ENCODE data around the gene ATXN1.

The ATXN1 gene

DNA sequence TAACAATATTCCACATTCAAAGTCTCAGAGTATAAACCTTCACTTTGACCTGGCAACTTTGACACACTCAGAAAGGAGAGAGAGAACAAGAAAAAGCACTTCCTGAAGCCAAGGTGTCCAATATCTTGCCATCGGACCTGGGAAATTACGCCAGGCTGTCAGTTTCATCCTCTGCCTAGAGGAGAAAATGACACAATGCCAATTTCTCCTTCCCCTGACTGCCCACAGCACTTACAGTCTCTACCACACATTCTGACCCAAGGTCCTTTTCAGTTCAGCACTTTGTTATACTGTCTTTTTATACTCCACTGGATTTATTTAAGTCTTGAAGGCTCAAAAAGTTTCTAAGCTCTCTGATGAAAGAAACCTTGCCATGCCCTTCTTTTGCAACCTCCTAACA is 272.4 kb downstream of the ATXN1 start:
- no peak for DNase-seq

DNA sequence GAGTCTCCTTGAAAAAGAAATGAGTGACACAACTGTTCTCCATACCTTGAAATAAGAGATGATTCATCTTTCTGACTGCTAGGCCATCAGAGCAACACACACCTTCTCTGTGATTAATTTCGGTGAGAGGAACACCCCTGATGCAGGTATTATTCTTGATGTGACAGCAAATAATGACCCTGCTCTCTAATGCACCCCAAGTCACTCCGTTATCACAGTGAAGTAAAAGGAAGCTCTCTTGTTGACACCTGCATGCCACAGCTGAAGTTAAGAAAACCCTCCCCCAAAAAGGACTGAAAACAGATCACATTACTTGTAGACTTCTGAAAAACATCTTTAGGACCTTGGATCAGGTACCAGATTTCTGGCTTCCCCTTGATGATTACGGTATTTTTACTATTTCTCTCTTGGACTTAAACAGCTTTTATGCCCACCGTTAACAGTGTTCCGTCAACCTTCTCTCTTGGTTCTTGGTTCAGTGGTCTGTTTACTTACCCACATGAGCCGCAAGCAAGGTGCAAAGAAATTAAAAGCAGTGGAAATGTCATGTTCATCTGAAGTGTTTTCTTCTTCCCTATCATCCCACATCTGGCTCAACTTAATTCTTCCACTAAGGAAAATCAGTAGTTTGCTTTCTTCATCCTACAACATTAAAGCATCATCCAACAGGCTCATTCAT is 273.1 kb downstream of the ATXN1 start:
- no peak for DNase-seq

DNA sequence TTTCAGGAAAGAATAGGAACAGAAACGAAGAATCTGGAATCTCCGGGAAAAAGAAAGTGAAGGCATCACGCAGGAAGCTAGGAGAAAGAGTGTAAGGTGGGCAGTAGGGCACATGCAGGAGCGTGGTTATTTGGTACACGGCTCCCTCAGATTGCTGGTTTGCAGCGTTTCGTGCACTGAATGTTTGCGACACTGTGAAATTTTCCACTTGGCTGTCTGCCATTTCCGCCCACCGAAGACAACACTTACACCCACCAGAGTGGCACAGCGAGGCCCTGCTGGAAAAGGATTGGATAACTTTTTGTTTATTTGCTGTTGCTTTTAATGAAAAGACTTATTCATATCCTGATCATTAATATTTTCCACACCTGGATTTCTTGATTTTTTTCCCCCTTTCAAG is 274.6 kb downstream of the ATXN1 start:
- DNase-seq: peak; percentile 63 to 66

DNA sequence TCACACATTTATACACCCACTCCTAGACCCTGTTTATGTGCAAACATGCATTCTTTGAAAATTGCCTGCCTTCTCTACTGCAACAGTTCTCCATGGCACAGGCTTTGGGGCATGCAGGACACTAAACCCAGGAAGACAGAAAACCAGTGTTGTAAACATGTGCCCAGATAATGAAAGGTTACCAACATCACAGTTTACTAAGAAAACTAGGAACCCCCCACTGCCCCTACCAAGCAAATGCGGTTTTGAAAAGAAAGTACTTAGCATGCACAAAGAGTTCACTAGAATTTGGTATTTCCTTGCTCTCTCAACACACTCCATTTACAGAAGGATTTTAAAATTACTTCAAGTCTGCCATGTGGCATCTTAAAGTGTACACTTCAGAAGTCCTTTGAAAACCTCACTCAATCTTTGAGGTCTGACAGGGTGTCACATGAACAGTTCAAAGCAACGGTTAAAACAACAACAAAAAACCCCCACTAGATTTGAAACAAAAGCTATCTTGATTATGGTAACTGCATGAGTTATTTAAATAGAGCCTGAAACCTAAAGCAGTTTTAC is 277.9 kb downstream of the ATXN1 start:
- peak in 1 of 2 donors; percentile 30 for DNase-seq

DNA sequence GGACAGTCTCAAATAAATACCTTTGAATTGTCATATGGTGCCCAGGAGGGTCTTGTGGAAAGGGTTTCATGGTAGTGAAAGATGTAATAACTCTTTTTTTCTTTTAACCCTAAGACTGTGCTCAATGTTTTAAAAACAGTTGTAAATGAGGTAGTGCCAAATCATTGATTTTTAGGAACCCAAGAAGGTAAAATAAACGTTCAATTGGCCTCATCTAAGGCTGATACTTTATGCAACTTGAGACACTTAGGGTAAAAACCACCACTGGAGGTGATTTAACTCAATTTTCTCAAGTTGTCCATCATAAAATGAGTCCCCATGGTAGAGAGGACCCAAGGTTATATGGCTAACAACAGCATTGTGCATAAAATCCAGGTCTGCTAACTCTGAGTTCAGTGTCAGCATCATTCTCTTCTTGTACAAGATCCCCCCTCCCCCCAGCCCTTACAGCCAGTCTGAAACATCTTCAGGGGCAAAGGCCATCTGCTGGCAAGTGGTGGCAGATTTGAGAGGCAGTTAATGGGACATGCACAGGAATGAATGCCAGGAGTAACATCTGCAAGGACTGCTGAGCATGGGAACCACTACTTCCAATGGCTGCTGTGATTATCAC is 278.5 kb downstream of the ATXN1 start:
- DNase-seq: no peak

DNA sequence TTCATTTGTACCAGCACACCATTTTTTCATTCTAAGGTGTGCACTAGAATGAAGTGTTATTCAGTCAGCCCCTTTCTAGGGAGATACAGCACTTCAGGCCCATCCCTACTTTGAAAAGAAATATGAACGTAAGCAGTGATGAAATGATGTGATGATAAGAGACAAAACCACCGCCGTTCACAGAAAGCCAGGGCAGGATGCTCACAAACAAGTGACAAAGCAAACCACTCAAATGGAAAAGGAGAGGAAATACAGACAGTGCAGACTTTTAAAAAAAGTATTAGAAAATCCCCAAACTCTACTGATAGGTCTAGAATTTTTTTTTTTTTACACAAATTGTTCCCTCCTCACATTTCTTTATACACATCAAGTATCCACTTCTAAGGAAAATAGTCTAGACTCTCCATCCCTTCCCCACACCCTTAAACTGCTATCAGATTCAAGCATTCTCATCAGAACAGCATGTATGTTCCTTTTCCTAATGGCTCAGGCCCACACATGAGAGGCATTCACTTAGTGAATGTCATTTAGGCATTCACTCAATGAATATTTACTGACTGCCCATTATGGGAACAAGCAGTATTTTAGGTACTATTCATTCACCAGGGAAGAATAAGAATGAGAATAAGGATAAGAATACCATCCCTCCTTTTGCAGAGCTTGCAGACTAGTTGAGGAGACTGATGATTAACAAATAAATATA is 279.4 kb downstream of the ATXN1 start:
- DNase-seq: peak; percentile 64 to 66

DNA sequence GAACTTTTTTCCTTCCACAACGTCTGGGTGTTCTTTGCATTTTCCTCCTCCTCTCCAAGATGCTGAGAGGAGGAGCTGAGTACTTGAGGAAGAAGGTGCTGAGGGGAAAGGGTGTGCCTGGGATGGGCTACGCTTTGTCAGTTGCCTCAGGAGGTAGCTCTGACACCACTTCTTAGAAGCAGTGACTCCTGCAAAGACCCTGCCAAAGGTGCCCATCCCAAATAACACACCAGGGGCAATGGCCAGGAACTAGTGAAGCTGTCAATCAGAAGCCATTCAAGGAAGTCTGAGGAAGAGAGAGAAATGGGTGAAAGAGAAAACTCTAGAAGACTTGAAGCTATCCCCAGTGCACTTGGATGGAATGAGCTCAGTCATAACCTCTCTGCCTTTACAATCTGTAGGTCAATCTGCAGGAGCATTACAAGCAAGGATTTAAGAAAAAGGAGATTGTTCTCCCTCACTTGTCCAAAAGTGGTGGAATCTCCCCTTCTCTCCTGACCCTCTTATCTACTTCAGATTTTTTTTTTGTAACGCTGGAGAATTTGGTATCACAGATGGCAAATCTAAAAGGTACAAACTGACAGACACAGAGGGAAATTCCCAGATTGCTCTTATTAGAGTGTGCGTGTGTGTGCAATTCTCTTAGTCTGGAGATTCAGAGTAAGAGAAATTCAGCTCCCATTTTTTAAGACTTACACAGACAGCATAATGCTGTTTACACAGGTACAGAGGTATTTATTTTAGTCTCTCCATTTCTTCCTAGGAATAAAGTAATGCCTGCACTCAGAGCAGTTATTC is 280.3 kb downstream of the ATXN1 start:
- no peak for DNase-seq

DNA sequence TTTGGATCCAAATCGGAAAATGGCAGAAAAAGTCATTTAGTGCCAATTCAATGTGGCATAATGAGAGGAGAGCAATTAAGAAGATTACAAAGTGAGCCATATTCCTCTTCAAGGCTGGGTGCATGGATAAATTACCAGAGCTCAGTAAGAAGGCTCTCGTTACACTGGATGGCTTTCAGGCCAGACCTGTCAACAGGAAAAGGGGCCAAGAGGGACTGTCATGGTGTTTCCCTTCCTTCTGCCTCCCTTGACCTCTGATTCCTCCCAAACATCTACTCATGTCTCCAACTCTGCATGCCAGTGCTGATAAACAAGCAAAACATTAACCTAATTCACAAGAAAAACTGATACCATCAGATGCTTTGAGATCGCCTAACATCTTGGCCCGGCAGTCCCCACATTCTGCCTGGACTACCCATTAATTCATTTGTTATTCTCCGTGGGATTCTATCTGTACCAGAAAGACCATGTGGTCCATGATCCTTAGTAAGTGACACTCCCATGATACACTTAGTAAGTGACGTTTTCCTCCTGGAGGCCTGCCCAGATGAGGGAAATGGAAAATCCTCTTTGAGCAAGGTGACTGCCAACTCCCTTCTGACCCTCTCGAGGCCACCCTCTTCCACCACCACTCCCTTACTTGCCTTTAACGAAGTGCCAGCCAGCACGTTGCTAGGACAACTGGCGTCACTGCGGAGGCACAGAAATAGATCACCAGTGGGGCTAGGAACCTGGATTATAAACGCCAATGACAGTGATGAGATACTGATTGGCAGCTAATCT is 283.7 kb downstream of the ATXN1 start:
- no peak for DNase-seq

DNA sequence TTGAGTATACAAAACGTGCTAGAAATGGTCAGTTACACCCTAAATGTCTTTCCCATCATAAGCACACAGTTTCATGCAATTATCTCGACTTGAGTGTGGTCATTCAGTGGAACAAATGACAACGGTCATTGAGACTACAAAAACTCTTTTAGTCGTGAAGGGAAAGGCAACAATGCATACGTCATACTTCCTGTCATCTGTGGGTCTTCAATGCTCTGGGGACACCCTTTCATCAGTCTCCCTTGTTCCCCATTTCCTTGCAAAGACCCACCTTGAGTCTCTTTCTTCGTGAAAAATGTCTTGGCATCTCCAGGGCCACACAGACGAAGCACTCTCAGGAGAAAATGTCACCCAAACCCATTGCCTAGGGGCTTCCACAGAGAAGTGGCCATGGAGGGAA is 284.4 kb downstream of the ATXN1 start:
- DNase-seq: no peak

DNA sequence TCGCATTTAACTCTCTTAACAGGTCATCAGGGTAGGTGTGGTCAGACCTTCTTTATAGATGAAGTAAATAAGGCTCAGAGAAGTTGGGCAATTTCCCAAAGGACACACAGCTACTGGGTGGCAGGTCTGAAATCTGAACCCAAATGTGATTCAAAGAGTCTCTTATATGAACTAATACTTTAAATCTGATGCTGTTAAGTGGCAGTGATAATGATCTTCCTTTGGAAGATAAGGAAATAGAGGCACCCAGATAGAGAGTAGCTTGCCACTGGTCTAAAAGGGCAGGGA is 285.8 kb downstream of the ATXN1 start:
- no peak for DNase-seq

DNA sequence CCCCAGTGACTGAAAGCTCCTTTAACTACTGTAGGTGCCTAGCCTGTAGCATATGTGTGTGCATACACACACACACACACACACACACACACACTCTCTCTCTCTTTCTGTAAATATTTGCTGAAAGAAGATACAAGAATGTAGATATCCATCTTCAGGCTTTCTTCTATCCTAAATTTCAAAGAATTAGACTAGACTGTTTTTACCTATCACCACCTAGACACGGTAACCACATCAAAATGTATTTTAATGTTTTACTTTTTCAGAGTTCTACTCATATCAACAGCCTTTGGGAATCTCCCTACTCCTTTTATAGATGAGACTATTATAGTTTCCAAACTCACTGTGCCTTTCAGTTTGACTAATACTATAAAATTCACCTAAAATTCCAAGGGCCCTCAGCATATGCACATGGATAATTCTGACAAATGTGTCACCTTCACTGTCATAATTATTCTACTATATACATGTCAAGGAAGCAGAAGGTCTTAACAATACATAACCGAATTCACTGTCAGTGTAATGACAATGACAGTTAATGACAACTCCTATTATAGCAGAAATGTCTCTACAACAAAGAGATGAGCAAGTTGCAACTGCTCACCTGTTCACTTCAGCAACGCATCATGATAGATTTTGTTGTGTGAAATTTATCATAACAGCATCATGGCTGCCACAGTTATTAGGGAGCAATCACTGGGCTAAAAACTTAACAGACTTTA is 286.3 kb downstream of the ATXN1 start:
- no peak for DNase-seq

DNA sequence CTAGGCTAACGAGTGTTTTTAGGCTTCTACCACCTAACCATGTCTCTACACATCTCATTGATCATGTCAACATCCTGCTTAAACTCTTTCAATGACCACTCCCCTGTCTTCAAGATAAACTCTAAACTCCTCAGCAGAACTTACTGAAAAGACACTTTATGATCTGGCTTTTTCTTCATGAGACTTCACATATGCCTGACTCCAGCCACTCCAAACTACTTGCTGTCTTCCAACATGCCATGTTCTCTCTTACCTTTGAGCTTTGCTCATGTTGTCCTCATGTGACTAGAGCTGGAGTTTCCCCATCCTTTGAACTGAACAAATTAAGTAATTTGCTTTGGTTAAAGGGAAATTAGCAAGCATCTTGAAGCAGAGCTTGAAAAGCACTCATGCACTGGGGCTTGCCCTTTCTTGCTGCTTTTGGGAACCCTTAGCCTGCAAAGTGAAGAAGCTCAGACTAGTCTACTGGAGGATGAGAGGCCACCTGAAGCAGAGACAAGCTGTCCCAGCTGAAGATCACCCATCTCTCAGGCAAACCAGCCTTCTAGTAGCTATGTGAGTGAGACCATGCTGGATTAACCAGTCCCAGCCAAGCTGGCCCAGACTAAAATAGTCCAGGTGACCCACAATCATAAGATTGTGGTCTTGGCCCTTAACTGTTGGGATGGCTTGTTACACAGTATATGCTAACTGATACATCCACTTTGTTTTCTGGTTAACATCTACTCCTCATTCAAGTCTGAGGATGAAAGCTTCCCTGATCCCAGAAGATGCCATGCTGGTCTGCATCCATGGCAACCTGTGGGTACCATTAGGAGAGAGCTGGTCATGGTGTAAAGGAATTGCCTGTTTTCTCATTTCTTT is 287.1 kb downstream of the ATXN1 start:
- peak; percentile 31 to 35 for DNase-seq

DNA sequence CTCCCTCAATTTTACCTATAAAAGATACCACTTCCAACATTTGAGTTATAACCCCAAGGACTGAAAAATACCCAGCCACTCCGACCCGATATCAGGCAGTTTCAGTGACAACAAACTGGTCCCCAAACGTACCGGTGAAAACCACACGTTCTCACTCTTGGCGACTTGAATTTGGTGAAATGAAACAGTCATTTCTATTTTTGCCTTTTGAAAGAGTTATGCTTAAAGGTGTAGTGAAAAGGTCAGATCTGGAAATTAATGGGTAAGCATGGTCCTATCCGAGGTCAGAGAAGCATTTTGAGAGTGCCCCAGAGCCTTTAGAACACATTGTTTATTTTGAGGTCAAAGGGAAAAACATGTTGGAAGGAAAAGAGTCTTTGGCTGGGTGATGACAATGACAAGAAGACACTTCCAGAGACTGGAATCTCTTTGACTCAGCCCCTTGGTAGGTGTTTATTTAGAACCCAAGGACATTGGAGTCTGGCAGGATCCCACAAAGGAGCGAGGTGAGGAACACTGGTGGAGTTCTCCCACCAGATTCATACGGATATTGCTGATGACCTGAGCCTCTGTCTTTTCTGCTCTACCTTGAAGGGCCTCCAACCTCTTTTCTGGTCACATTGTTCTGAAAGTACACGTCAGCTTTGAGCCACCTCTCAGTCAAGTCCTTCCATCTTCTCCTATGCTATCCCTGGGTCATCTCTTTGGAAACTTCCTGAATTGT is 287.9 kb downstream of the ATXN1 start:
- no peak for DNase-seq

DNA sequence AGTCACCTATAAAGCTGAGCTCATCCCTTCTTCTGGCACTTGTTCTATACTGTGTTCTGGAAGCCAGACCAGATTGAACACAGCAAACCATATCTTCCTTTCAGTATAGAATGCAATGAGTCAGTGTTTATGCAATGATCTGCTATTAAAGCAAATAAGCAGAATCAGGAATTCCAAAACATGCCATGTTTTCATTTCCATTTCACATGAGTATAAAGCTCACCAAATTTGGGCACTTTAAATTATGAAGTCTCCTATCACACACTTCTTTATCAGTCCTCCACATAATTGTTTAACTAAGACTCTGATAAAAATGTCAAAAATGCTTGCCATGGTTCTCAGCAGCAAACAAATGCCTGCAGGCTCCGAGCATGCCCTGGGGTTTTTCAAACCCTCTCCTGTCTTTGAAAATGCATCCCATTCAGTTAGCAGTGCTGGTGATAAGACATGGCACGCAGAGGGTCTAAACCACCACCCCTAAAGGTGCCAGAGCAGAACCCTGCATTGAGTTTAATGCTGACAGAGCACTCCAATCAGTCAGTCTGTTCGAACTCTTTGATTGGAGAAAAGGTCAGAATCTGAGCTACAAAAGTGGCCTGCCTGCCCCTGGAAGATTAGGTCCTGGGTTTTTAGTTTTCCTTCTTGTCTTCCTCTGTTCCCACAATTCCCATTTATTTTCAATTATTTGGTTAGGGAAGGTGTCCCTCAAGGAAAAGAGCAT is 288.8 kb downstream of the ATXN1 start:
- DNase-seq: no peak

DNA sequence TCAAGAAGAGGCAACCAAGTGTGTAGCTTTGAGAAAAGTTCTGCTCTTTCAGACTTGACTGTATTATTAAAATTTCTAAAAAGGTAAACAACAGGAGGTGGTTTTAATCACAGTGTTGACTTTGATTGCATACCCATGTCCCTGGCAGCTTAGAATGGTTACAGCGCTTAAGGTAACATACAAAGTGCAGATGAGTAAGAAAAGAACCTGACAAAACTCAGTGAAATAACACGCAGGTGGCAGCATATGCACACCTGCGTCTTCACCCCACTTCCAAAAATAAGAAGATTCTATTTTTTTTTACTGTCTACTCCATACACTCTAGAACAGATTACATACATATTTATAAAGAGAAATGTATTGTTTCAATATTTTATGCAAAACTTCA is 289.4 kb downstream of the ATXN1 start:
- DNase-seq: no peak

DNA sequence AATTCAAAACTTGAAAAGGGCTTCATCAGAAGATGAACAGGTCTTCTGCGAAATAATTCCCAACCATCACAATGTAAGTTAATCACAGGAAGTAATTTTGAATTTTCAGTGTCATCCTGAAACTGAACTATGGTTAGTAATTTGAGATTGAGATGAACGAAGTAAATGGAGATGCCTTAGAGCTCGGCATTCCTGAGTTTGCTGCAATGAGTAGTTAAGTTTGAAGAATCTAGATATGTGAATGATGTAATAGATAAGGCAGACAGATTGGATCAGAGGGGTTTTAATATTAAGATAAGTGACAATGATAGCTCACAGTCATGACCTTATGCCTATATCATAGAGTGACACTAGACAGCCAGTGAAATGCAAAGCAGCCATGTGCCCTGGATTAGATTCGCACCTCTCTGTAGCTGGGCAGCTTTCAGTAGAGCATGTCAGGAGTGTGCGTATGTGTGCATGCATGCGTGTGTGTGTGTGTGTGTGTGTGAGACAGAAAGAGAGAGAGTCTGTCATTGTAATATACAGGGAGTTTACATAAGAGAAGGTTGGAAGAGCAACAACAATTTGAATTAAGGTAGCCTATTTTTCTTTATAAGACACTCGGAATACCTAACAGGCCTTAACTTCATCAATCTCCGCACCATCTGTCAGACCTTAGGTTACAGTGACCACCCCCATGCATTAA is 289.9 kb downstream of the ATXN1 start:
- DNase-seq: no peak

DNA sequence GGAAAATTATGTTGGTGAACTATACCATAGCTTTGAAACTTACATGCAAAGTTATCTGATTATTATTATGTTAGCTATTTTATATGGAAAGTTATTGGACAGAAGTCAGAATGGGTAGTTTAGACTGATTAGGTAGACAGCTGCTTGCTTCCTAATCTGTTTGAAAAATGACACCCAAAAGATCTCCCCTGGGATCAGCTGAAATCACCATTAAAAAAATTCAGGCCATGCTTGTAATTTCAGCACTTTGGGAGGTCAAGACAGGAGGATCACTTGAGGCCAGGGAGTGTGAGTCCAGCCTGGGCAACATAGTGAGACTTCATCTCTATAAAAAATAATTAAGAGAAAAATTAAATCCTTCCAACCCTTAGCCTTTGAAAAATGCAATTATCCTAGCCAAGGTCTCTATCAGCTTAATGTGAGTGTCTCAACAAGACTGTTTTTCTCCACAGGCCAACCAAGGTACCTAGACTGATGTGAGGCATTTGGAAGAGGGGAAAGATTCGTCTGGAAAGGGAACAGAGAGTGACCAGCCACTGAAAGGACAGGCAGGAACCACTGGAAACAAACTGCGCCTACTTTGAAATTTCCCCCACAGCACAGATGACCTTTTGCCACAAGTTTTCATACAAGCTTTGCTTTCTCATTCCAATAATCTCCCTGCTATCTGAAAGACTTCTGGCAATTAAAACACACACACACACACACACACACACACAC is 290.6 kb downstream of the ATXN1 start:
- DNase-seq: no peak

DNA sequence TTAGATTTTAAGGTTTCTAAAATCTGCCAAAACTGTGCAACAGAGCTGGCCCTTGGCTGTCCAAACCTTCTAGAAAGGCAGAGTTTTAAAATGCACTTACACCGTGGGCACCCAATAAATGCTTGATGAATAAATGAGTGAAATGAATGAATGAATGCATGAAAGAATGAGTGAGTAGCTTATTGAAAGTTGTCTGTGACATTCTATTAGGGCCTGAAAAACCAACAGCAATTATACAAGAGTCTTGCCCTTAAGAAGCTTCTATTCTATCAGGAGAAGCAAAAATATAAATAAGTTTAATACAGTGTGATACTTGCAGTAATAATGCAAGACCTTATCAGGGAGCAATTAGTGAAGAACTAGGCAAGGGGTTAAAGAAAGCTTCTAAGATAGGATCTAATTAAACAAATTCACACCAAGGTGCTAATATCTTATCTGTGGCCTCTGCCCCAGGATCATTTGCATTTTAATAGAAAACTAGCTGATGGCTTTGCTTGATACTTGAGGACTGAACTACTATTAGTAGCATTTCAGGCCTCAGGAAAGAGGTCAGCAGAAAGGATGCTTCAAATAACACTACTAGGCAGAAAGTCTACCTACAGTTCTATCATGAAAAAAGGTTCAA is 292.2 kb downstream of the ATXN1 start:
- no peak for DNase-seq
